Posterior vena cava (tissue), 2 donors: ENCODE data around the gene PLA2G1B. TPM values are rescaled to one million over a fixed set of nuclear protein-coding genes. Genes with fewer than 3 reads are reported as not detected.

Experiments
- DNase-seq: peaks from one replicate; pipeline ENCODE4 v3.0.0-alpha.2; 2020; ENCODE audit warnings: low spot score
- intact Hi-C, 2 donors: fragments of 100-400 bp; cut with DNase I; formaldehyde crosslinking; loops; one replicate each; pipeline versions ENCODE4 v1.14.1 to v1.14.2; 2022 to 2023
- long read RNA-seq, 2 donors: library from polyadenylated mRNA; unstranded; transcript quantifications; one replicate each; pipeline ENCODE4 v2.0.0, GENCODE V29; 2020 to 2021
- total RNA-seq, 2 donors: library from RNA; stranded (reverse); fragmentation: NEBNext Ultra II Directional; extraction: Animal tissue kit (Norgen Biotek cat#: 25700); gene quantifications; one replicate each; pipeline ENCODE4 v1.2.1, GENCODE V29; 2021
- donor health status: DM: yes; HTN: yes; CAD: no.
- donor health status: DM: yes; HTN: yes; CAD: no.

Gene PLA2G1B
- 1 to 10 TPM in 1 of 2 donors, not detected in 1; 2.0 TPM for total RNA-seq
- long read RNA-seq, donor 1 = 0 reads
- long read RNA-seq, donor 2 = 0 reads

GRCh38 chr12:120327593-120327992 lies at the start of gene PLA2G1B:
Gene PLA2G1B (minus strand): TSS chr12:120327779. CDS start chr12:120327753, 26 bp downstream.
- no peak for DNase-seq
- intact Hi-C loops = no loop called here

- intact Hi-C loops = no loop called here
- DNase-seq = no peak
These were observed 49.5 kb upstream of the PLA2G1B start for GRCh38 chr12:120376934-120377572.

GRCh38 chr12:120376416-120376815 lies 48.8 kb upstream of the PLA2G1B start:
- DNase-seq = no peak
- intact Hi-C loops = no loop called here

- DNase-seq = no peak
- intact Hi-C loops = no loop called here
These were observed 48.4 kb upstream of the PLA2G1B start for GRCh38 chr12:120376009-120376408.

- intact Hi-C loops = no loop called here
- DNase-seq = no peak
These were observed 46.1 kb upstream of the PLA2G1B start for GRCh38 chr12:120373683-120374082.

- intact Hi-C loops = no loop called here
- no peak for DNase-seq
These were observed 43.0 kb upstream of the PLA2G1B start for GRCh38 chr12:120370343-120371243.

- intact Hi-C loops = no loop called here
- no peak for DNase-seq
These were observed 42.2 kb upstream of the PLA2G1B start for GRCh38 chr12:120369603-120370342.

GRCh38 chr12:120368789-120369602 lies 41.4 kb upstream of the PLA2G1B start, which contains the start of gene MSI1:
Gene MSI1 (minus strand): TSS chr12:120369164. CDS start chr12:120369091, 73 bp downstream.
- no peak for DNase-seq
- intact Hi-C loops = no loop called here

- intact Hi-C loops = no loop called here
- no peak for DNase-seq
These were observed 40.6 kb upstream of the PLA2G1B start for GRCh38 chr12:120367924-120368788.

GRCh38 chr12:120367233-120367923 lies 39.8 kb upstream of the PLA2G1B start:
- intact Hi-C loops = no loop called here
- DNase-seq = no peak

GRCh38 chr12:120366845-120367232 lies 39.3 kb upstream of the PLA2G1B start:
- DNase-seq = no peak
- intact Hi-C loops = no loop called here

GRCh38 chr12:120366341-120366705 lies 38.7 kb upstream of the PLA2G1B start:
- peak; percentile 22 for DNase-seq
- intact Hi-C loops = no loop called here

- intact Hi-C loops = no loop called here
- peak; percentile 71 for DNase-seq
These were observed 38.2 kb upstream of the PLA2G1B start for GRCh38 chr12:120365675-120366340.

GRCh38 chr12:120364487-120364886 lies 36.9 kb upstream of the PLA2G1B start:
- no peak for DNase-seq
- intact Hi-C loops = no loop called here

- intact Hi-C loops = no loop called here
- DNase-seq = no peak
These were observed 35.8 kb upstream of the PLA2G1B start for GRCh38 chr12:120363274-120363855.

GRCh38 chr12:120362516-120363273 lies 35.1 kb upstream of the PLA2G1B start:
- no peak for DNase-seq
- intact Hi-C loops = no loop called here
